Measurements from ENCODE around the gene PBX1.

The PBX1 gene

GRCh38 chr1:164702664-164703063, 143.7 kb downstream of the PBX1 start:
- Histone ChIP-seq H3K9ac (ENCODE audit: low read length) (no peak overlapping the region), H3F3A (ENCODE audit: insufficient read depth, low read length) (no peaks in the 10 kb centered on the region), H3K4me3 (ENCODE audit: low read length) (no peak overlapping the region), H3K36me3 (replicated peaks; ENCODE audit: insufficient read depth, low read length) (no peaks in the 10 kb centered on the region), H3K4me2 (ENCODE audit: low read depth, low read length) (no peak overlapping the region), H3K27me3 (replicated peaks; ENCODE audit: insufficient read depth, low read length) (no peaks in the 10 kb centered on the region), H3K9me3 (replicated peaks; ENCODE audit: insufficient read depth, low read length) (no peaks in the 10 kb centered on the region), H3K79me2 (ENCODE audit: low read length) (no peaks in the 10 kb centered on the region), H3K9me2 (replicated peaks; ENCODE audit: insufficient read depth, low read length) (no peaks in the 10 kb centered on the region), H2AFZ (ENCODE audit: low read length) (no peak overlapping the region), H3K4me1 (ENCODE audit: low read length) (no peaks in the 10 kb centered on the region), H4K20me1 (ENCODE audit: insufficient read depth, low read length) (no peaks in the 10 kb centered on the region), H3K27ac (ENCODE audit: low read length) (no peak overlapping the region)
- TF ChIP-seq EZH2 (optimal IDR thresholded peaks at IDR 0.05; ENCODE audit: low read depth, low read length) = no peak
- TF ChIP-seq CTCF (IDR thresholded peaks at IDR 0.05; ENCODE audit: low read length) = no peak
- no peak for TF ChIP-seq EZH2phosphoT487 (IDR thresholded peaks at IDR 0.05; ENCODE audit: low read length)
- DNase-seq = no peak

GRCh38 chr1:164703463-164703862, 144.5 kb downstream of the PBX1 start:
- TF ChIP-seq CTCF (IDR thresholded peaks at IDR 0.05; ENCODE audit: low read length) (no peak), EZH2phosphoT487 (IDR thresholded peaks at IDR 0.05; ENCODE audit: low read length) (no peak), EZH2 (optimal IDR thresholded peaks at IDR 0.05; ENCODE audit: low read depth, low read length) (no peak)
- H3K4me1 ChIP-seq (ENCODE audit: low read length) = no peaks in the 10 kb centered on the region
- H3K27ac ChIP-seq (ENCODE audit: low read length) = no peak overlapping the region
- no peak overlapping the region for H2AFZ ChIP-seq (ENCODE audit: low read length)
- no peaks in the 10 kb centered on the region for H3K27me3 ChIP-seq (replicated peaks; ENCODE audit: insufficient read depth, low read length)
- no peaks in the 10 kb centered on the region for H3K9me3 ChIP-seq (replicated peaks; ENCODE audit: insufficient read depth, low read length)
- H3K4me2 ChIP-seq (ENCODE audit: low read depth, low read length) = no peak overlapping the region
- H4K20me1 ChIP-seq (ENCODE audit: insufficient read depth, low read length) = no peaks in the 10 kb centered on the region
- DNase-seq = no peak
- H3K9ac ChIP-seq (ENCODE audit: low read length) = no peak overlapping the region
- H3K4me3 ChIP-seq (ENCODE audit: low read length) = no peak overlapping the region
- no peaks in the 10 kb centered on the region for H3K79me2 ChIP-seq (ENCODE audit: low read length)
- H3F3A ChIP-seq (ENCODE audit: insufficient read depth, low read length) = no peaks in the 10 kb centered on the region
- no peaks in the 10 kb centered on the region for H3K36me3 ChIP-seq (replicated peaks; ENCODE audit: insufficient read depth, low read length)
- no peaks in the 10 kb centered on the region for H3K9me2 ChIP-seq (replicated peaks; ENCODE audit: insufficient read depth, low read length)

GRCh38 chr1:164703960-164704411, 145.0 kb downstream of the PBX1 start:
- Histone ChIP-seq H3K79me2 (ENCODE audit: low read length) (no peaks in the 10 kb centered on the region), H3K4me2 (ENCODE audit: low read depth, low read length) (no peak overlapping the region)
- TF ChIP-seq CTCF (IDR thresholded peaks at IDR 0.05; ENCODE audit: low read length) = no peak
- no peak for TF ChIP-seq EZH2 (optimal IDR thresholded peaks at IDR 0.05; ENCODE audit: low read depth, low read length)
- TF ChIP-seq EZH2phosphoT487 (IDR thresholded peaks at IDR 0.05; ENCODE audit: low read length) = no peak

More at GRCh38 chr1:164703960-164704411, 145.0 kb downstream of the PBX1 start:
- no peak for DNase-seq
- Histone ChIP-seq H2AFZ (ENCODE audit: low read length) (no peak overlapping the region), H3K27ac (ENCODE audit: low read length) (no peak overlapping the region), H4K20me1 (ENCODE audit: insufficient read depth, low read length) (no peaks in the 10 kb centered on the region), H3K4me1 (ENCODE audit: low read length) (no peaks in the 10 kb centered on the region), H3K9ac (ENCODE audit: low read length) (no peak overlapping the region), H3K27me3 (replicated peaks; ENCODE audit: insufficient read depth, low read length) (no peaks in the 10 kb centered on the region), H3K4me3 (ENCODE audit: low read length) (no peak overlapping the region), H3F3A (ENCODE audit: insufficient read depth, low read length) (no peaks in the 10 kb centered on the region), H3K9me2 (replicated peaks; ENCODE audit: insufficient read depth, low read length) (no peaks in the 10 kb centered on the region), H3K9me3 (replicated peaks; ENCODE audit: insufficient read depth, low read length) (no peaks in the 10 kb centered on the region), H3K36me3 (replicated peaks; ENCODE audit: insufficient read depth, low read length) (no peaks in the 10 kb centered on the region)
